NT2/D1 (cell line): ENCODE data around the gene PPP1R9A.

Experiments used
- DNase-seq: peaks from one replicate; pipeline ENCODE4 v3.0.0-alpha.2; 2011; ENCODE audit warnings: low read depth, low spot score
- H3K27me3 ChIP-seq: 2 replicates; pipeline ENCODE4 v1.6.0; 2011; ENCODE audit warnings: mild to moderate bottlenecking; ENCODE audit not compliant: insufficient read length, insufficient read depth
- H3K36me3 ChIP-seq: 2 replicates; pipeline ENCODE4 v1.6.1; 2011; ENCODE audit warnings: mild to moderate bottlenecking, low read length, mixed read lengths; ENCODE audit not compliant: insufficient read depth, insufficient read length
- H3K4me1 ChIP-seq: 2 replicates; pipeline ENCODE4 v1.5.1; 2011; ENCODE audit not compliant: insufficient read depth, insufficient read length
- H3K4me3 ChIP-seq: 2 replicates; pipeline ENCODE4 v1.5.1; 2011; ENCODE audit warnings: low read depth; ENCODE audit not compliant: insufficient read length
- H3K9ac ChIP-seq: 2 replicates; pipeline ENCODE4 v1.6.0; 2011; ENCODE audit warnings: low read depth; ENCODE audit not compliant: insufficient read length
- H3K9me3 ChIP-seq: 2 replicates; pipeline ENCODE4 v1.5.1; 2011; ENCODE audit warnings: mild to moderate bottlenecking, low read length; ENCODE audit not compliant: insufficient read depth
- SUZ12 ChIP-seq: IDR thresholded peaks from 2 replicates; pipeline ENCODE4 v1.6.1; 2011; ENCODE audit not compliant: insufficient read length, insufficient read depth; ENCODE audit errors: extremely low read depth
- YY1 ChIP-seq: IDR thresholded peaks from 2 replicates; pipeline ENCODE4 v1.6.1; 2011; ENCODE audit not compliant: insufficient read length, insufficient read depth
- ZNF274 ChIP-seq: IDR thresholded peaks from 2 replicates; pipeline ENCODE4 v1.6.1; 2011; ENCODE audit warnings: mild to moderate bottlenecking, low read depth, low read length

Gene PPP1R9A

GRCh38 chr7:95246831-95247370 lies 339.5 kb downstream of the PPP1R9A start:
- Histone ChIP-seq H3K4me3 (no peak overlapping the region), H3K36me3 (no peaks in the 10 kb centered on the region), H3K9ac (no peak overlapping the region), H3K9me3 (no peaks in the 10 kb centered on the region), H3K27me3 (no peaks in the 10 kb centered on the region), H3K4me1 (no peaks in the 10 kb centered on the region)
- TF ChIP-seq ZNF274 (no peak), YY1 (no peak), SUZ12 (no peak)
- peak; percentile 73 for DNase-seq

DNA sequence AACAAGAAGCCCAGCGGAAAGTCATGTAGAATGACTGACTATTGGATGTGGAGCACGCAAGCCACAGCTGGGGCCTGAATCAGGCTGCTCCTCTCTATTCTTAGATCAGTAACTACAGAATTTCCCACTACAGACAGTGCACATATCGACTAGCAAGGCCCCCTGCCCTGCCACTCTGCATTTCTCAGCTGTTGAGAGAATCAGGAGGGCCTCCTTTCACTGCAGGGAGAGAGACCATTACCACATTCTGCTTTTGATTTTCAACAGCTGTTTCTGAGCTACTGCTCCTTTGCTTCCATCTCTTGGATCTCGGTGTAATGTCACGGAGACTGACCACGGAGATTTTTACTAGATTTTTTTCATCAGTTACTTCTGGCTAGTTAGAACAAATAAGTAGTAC lies 343.2 kb downstream of the PPP1R9A start:
- H3K4me1 ChIP-seq: no peaks in the 10 kb centered on the region
- H3K9me3 ChIP-seq: no peaks in the 10 kb centered on the region
- H3K36me3 ChIP-seq: no peaks in the 10 kb centered on the region
- H3K4me3 ChIP-seq: no peak overlapping the region
- no peak for DNase-seq
- H3K9ac ChIP-seq: no peak overlapping the region
- no peaks in the 10 kb centered on the region for H3K27me3 ChIP-seq
- TF ChIP-seq YY1: no peak
- no peak for TF ChIP-seq SUZ12
- TF ChIP-seq ZNF274: no peak

GRCh38 chr7:95251966-95252365 lies 344.6 kb downstream of the PPP1R9A start:
- DNase-seq: no peak
- Histone ChIP-seq H3K27me3 (no peaks in the 10 kb centered on the region), H3K36me3 (no peaks in the 10 kb centered on the region), H3K4me3 (no peak overlapping the region), H3K9ac (no peak overlapping the region), H3K4me1 (no peaks in the 10 kb centered on the region), H3K9me3 (no peaks in the 10 kb centered on the region)
- TF ChIP-seq SUZ12: no peak
- no peak for TF ChIP-seq ZNF274
- no peak for TF ChIP-seq YY1

DNA sequence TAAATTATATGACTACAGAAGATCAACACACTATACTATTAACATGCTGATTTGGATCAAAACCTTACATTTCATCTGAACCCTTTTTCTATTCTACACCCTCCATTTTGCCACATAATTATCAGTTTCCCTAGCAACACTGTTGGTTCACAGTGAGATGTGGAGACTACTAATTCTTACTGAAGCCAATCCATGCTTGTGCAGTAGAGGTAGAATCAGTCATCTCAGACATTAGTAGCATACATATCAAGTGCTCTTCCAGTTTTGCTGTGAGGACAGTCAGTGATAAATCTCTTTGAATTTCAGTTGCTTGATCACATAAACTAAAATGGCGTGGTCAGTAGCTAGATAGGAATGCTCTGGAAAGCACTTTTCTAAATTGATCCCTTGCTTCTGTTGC lies 346.6 kb downstream of the PPP1R9A start:
- TF ChIP-seq YY1 (no peak), ZNF274 (no peak), SUZ12 (no peak)
- Histone ChIP-seq H3K4me3 (no peak overlapping the region), H3K9ac (no peak overlapping the region), H3K36me3 (no peaks in the 10 kb centered on the region), H3K4me1 (no peaks in the 10 kb centered on the region), H3K9me3 (no peaks in the 10 kb centered on the region), H3K27me3 (no peaks in the 10 kb centered on the region)
- DNase-seq: no peak

GRCh38 chr7:95255691-95256090 lies 348.3 kb downstream of the PPP1R9A start:
- no peak overlapping the region for H3K9ac ChIP-seq
- H3K9me3 ChIP-seq: no peaks in the 10 kb centered on the region
- no peak overlapping the region for H3K4me3 ChIP-seq
- TF ChIP-seq SUZ12 (no peak), YY1 (no peak), ZNF274 (no peak)
- no peaks in the 10 kb centered on the region for H3K27me3 ChIP-seq
- DNase-seq: no peak
- H3K36me3 ChIP-seq: no peaks in the 10 kb centered on the region
- no peaks in the 10 kb centered on the region for H3K4me1 ChIP-seq

GRCh38 chr7:95261895-95262415 lies 354.6 kb downstream of the PPP1R9A start:
- no peaks in the 10 kb centered on the region for H3K9me3 ChIP-seq
- no peaks in the 10 kb centered on the region for H3K27me3 ChIP-seq
- no peak for DNase-seq
- TF ChIP-seq YY1 (no peak), SUZ12 (no peak), ZNF274 (no peak)
- no peaks in the 10 kb centered on the region for H3K36me3 ChIP-seq
- H3K4me3 ChIP-seq: no peak overlapping the region
- H3K9ac ChIP-seq: no peak overlapping the region
- H3K4me1 ChIP-seq: no peaks in the 10 kb centered on the region

DNA sequence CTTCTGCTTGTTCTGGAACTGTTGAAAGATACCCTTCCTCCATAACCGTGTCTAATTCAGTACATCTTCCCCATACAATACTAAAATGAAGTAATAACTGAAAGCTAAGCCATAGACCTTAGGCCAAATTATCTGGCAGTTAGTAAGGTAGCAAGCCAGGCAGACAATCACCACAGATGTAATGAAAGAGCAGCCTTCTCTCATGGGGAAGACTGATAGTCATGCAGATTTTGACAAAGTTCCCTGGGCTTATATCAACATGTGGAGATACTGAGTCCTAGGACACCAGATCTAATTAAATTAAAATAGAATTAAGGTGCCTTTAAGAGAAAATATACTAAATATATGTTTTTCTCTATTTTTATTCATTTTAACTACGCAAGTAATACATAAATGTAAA lies 355.5 kb downstream of the PPP1R9A start:
- H3K9ac ChIP-seq: no peak overlapping the region
- H3K27me3 ChIP-seq: no peaks in the 10 kb centered on the region
- no peaks in the 10 kb centered on the region for H3K4me1 ChIP-seq
- no peak for TF ChIP-seq SUZ12
- no peak for TF ChIP-seq YY1
- no peak for TF ChIP-seq ZNF274
- H3K4me3 ChIP-seq: no peak overlapping the region
- H3K9me3 ChIP-seq: no peaks in the 10 kb centered on the region
- H3K36me3 ChIP-seq: no peaks in the 10 kb centered on the region
- no peak for DNase-seq
